ENCODE data around the gene TSSK3.

TSSK3 gene, protein sequence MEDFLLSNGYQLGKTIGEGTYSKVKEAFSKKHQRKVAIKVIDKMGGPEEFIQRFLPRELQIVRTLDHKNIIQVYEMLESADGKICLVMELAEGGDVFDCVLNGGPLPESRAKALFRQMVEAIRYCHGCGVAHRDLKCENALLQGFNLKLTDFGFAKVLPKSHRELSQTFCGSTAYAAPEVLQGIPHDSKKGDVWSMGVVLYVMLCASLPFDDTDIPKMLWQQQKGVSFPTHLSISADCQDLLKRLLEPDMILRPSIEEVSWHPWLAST

DNA sequence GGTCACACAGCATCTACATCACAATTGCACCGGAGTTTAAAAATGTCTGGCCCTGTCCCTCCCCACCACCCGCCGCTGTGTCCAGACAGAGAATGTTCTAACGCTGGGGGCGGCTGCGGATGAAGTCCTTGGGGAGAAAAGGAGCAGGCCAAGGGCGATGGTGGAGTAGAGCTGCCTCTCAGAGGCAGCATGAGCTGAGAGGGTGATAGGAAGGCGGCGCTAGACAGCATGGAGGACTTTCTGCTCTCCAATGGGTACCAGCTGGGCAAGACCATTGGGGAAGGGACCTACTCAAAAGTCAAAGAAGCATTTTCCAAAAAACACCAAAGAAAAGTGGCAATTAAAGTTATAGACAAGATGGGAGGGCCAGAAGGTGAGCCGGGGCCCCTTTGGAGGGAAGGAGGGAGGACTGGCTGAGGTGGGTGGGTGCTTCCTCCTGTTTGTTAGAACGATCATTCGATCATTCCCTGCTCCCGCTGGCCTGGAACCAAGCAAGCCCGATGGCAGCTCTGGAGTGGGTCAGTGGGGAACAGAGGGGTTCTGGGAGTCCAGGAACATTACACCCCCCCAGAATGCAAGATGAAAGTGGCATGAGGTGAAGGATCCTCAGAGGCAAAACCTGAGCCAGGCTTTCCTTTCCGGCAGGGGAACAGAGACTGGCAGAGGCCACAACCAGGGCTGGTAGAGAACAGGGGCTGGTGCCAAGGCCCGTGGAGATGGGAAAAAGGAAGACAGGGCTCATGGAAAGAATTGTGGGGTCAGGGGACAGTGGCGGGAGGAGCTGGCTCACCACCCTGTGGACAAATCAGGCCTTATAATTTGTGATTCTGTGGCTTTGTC lies at the start of gene TSSK3, which contains the start of gene FAM229A:
TSS of gene TSSK3 (plus strand) at position 66 of the 840 bp plus-strand sequence. CDS start at position 229, 163 bp downstream.
TSS of gene FAM229A (minus strand) at position 12 of the 840 bp plus-strand sequence. CDS start 394 bp downstream, outside the sequence.
- DNase-seq (ENCODE audit: low read depth in 2 of 2, low spot score in 1 of 2): no peak

DNA sequence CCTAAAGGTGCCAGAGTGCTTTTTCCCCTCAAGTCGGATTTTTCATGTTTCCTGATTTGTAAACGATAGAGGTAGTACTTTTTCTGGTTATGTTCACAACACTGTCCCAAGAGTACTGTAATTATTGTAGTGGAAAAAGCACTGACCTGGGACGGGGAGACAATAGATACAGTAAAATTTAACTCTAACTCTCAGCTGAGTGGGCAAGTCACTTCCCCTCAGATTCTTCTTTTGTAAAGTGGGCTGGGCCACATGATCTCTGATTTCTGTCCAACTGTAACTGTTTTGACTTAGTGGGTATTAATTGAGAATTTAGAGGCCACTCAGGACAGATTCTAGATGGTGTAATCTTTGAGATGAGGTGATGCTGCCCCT lies 45.4 kb upstream of the TSSK3 start:
- no peak for DNase-seq (ENCODE audit: low read depth in 2 of 2, low spot score in 1 of 2)

DNA sequence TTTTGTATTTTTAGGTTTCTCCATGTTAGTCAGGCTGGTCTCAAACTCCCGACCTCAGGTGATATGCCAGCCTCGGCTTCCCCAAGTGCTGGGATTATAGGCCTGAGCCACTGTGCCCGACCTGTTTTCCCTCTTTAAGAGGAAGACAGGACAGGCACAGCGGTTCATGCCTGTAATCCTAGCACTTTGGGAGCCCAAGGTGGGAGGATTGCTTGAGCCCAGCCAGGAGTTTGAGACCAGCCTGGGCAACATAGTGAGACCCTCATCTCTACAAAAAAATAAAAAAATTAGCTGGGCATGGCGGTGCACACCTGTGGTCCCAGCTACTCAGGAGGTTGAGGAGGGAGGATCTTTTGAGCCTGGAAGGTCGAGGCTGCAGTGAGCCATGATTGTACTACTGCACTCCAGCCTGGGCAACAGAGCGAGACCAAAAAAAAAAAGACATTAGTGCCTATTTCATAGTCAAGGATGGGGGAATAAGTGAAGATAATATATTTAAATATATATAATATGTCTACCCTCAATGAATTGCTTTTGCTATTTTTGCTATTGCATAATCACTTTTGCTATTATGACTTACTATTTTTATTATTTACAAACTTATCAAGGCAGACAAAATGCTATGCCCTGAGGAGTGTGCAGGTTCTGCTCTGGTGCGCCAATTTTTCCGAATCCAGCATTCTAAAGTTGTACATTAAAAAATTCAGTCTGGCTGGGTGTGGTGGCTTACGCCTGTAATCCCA lies 44.0 kb upstream of the TSSK3 start:
- DNase-seq (ENCODE audit: low read depth in 2 of 2, low spot score in 1 of 2): no peak

DNA sequence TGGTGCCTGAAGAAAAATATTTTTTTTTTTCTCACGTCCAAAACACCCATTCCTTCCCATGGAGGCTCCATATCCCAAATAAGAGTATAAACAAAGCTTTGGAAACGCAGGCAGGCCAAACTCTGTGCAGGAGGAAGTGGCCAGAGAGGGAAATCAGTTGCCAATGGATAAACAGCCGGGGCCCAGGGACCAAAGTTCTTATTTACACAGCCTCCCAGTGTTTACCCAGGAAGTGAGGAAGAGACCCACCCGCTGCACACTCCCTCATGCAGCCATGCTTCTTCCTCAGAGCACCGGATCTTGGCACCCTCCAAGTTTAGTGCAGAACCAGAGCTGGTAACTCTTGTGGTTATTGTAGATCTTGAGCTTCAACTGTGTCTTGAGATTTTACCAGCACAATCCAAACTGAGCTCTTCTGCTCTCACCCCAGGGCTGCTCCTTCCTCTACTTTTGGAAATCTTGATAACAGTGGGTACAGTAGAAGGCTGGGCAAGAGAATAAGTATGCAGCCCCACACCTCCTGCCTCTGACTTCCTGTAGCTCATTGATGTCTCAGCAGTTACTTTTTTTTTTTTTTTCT lies 40.5 kb upstream of the TSSK3 start:
- no peak for DNase-seq (ENCODE audit: low read depth in 2 of 2, low spot score in 1 of 2)

DNA sequence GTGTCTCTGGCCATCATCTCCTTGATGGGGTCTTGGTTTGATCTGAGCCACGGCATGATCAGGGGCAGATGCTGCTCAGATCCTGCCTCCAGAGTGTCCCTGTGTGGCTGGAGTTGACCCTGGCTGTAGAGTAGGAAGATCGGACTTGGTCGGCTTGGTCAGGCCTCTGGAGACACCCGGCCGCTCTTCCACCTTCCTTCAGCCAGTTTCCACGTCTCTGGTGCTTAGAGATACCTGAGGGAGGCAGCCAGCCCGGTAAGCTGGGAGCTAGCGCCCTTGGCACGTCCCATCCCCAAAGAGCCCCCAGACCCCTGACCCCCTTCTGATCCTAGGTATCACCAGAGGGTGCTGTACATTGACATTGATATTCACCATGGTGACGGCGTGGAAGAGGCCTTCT lies 35.1 kb upstream of the TSSK3 start:
- no peak for DNase-seq (ENCODE audit: low read depth in 2 of 2, low spot score in 1 of 2)

DNA sequence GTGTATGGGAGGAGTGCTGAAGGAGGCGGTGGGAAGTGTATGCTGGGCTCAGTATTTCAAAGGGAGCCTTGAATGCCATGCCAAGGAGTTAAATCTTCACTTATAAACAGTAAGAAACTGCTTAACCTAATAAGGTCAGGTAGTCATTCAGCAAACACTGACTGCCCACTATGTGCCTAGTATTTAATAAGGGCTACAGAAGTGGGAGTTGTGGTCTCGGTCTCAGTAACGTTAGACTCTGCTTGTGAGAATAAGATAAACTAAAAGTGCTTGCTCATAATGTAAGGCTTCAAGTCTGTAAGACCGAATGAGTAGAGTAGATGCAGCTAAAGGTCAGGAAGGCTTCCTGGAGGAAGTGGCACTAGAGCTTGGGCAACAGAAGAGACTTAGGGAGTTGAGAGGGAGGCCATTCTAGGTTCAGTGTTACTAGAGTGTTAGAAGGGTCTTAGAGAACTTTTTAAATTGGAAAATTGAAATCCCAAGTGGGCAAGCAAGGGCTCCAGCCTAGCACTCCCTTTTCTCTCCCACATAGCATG lies 32.3 kb upstream of the TSSK3 start:
- no peak for DNase-seq (ENCODE audit: low read depth in 2 of 2, low spot score in 1 of 2)

DNA sequence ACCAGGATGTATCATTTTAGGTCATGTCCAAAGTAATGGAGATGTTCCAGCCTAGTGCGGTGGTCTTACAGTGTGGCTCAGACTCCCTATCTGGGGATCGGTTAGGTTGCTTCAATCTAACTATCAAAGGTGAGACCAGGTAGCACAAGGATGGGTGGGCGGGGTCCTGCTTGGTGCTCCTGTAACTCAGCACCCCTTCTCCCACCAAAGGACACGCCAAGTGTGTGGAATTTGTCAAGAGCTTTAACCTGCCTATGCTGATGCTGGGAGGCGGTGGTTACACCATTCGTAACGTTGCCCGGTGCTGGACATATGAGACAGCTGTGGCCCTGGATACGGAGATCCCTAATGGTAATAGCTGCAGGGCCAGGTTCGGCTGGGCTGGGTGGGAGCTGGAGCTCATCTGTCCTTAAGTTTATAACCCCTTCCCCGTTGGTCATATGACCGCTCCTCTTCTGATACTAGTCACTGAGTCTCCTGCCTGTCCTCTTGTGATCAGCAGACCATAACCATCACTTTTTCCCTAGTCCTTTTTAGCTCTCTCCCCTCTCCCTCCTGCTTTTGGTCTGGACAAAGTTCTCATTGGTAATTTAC lies 31.7 kb upstream of the TSSK3 start:
- DNase-seq (ENCODE audit: low read depth in 2 of 2, low spot score in 1 of 2): no peak

DNA sequence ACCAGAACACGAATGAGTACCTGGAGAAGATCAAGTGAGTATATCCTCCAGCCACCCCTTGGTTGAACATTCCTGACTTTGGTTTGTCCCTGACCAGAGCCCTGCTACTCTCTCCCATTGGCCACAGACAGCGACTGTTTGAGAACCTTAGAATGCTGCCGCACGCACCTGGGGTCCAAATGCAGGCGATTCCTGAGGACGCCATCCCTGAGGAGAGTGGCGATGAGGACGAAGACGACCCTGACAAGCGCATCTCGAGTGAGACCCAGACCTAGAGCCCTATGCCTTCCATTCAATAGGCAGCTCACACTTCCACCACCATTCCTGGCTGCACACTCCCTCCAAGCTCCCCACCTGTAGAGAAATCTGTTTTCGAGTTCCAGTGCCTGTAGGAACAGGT lies 30.8 kb upstream of the TSSK3 start:
- no peak for DNase-seq (ENCODE audit: low read depth in 2 of 2, low spot score in 1 of 2)

DNA sequence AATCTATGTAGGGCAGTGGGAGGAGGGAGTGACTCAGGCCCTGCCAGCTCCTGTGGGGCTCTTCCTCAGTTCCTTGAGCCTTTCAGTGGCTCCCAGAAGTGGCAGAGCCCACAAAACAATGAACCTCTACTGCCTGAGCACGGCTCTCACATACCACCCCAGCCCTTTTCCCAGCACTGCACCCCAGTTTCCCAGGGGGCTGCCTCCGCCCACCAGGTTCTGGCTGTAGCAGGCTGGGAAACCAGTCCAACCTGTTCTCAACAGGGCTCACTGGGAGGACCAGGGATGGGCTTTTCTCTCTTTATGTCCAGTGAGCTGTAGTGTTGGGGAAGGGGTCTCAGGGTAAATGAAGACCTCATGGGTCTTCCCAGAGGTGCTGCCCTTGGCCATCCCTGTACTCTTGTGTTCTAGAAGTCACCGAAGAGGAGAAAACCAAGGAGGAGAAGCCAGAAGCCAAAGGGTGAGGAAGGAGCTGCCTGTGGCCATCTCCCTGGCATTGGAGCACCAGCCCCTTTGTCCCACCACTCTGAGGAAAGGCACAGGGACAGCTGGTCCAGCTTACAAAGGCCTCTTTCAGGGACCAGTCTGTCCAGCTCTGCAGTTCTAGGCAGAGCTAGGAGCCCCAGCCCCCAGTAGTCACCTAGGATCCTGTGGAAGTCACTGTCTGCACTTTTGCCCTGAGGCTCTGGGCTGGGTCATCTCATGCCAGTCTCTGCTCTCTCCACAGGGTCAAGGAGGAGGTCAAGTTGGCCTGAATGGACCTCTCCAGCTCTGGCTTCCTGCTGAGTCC lies 29.9 kb upstream of the TSSK3 start:
- DNase-seq (ENCODE audit: low read depth in 2 of 2, low spot score in 1 of 2): no peak

DNA sequence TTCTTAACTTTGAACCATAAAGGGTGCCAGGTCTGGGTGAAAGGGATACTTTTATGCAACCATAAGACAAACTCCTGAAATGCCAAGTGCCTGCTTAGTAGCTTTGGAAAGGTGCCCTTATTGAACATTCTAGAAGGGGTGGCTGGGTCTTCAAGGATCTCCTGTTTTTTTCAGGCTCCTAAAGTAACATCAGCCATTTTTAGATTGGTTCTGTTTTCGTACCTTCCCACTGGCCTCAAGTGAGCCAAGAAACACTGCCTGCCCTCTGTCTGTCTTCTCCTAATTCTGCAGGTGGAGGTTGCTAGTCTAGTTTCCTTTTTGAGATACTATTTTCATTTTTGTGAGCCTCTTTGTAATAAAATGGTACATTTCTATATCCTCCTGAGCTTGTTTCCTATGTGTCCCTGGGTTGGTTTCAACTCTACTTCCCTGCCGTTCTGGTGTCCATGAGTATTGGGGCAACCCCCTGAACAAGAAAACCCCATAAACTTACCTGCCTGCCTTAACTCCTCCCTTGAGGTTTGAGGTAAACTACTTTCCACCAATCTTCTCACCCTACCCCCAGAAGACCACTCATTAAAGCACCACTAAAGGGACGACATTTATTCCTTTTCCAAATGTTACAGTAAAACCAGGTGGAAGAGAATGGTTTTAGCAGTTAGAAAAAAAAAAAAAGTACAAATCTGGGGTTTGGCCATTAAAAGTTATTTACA lies 28.9 kb upstream of the TSSK3 start:
- DNase-seq (ENCODE audit: low read depth in 2 of 2, low spot score in 1 of 2): no peak

DNA sequence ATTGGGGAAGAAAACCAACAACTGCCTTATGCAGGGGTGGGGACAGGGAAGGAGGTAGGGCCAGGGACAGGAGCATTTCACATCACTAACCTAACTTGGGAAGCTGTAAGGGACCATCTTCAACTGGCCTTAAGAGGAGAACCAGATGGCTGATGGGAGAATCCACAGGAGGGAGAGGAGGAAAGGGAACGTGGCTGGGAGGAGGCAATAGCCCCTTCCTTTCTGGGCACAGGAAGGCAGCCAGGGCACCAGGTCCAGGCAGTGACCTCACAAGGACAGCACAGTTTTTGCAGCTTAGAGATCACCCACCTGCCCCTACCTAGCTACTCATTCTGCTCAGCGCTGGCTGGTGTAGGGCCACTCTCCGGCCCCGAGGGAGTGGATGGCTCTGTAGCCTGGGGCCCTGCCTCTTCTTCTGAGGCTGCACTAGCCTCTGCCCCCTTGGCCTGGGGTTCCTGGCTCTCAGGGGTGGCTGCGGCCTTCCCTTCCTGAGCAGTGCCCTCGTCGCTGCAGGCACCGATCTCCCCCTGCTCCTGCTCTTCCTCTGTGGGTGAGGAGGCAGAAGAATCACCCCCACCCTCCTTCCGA lies 28.0 kb upstream of the TSSK3 start:
- DNase-seq (ENCODE audit: low read depth in 2 of 2, low spot score in 1 of 2): no peak

DNA sequence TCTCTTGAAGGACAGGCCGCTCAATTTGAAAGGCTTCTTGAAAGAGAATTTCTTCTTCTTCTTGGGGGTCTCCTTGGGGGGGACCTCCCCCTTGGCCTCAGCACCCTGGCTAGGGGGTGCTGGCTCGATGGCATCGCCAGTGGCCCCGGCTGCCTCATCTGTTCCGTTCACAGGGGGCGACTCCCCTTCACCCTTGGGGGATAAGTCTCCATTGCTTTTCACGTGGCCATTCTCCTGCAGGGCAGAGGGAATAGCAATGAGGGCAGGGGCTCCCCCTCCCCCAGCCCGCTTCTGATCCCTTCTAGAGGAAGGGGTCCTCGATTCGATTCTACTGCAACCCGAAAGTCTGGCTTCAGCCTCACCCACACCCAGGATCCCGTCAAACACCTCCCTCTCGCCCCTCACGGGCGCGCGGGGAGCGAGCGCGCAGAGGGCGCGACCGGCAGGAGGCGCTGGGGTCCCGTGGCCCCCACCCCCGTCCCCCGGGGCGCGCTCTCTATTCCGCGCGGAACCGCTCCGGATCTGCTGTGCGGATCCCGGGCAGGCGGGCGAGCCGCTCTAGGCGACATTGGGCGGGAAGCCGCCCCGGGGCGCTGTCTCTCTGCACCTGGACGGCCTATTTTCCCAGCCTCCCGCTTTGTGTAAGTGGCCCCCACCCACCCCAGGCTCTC lies 27.3 kb upstream of the TSSK3 start:
- DNase-seq (ENCODE audit: low read depth in 2 of 2, low spot score in 1 of 2): peak; percentile 35 to 47

DNA sequence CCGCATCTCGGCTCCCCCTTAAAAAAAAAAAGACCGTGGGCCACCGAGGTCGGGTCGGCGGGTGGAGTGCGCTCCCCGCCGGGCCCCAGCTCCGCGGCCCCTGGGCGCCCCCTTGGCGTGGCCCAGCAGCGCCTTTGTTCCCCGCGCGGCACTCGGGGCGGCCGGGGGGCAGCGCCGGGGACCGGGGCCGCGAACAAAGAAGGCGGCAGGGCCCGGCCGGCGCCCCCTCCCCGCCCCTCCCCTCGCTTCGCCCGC lies 26.9 kb upstream of the TSSK3 start:
- no peak for DNase-seq (ENCODE audit: low read depth in 2 of 2, low spot score in 1 of 2)

DNA sequence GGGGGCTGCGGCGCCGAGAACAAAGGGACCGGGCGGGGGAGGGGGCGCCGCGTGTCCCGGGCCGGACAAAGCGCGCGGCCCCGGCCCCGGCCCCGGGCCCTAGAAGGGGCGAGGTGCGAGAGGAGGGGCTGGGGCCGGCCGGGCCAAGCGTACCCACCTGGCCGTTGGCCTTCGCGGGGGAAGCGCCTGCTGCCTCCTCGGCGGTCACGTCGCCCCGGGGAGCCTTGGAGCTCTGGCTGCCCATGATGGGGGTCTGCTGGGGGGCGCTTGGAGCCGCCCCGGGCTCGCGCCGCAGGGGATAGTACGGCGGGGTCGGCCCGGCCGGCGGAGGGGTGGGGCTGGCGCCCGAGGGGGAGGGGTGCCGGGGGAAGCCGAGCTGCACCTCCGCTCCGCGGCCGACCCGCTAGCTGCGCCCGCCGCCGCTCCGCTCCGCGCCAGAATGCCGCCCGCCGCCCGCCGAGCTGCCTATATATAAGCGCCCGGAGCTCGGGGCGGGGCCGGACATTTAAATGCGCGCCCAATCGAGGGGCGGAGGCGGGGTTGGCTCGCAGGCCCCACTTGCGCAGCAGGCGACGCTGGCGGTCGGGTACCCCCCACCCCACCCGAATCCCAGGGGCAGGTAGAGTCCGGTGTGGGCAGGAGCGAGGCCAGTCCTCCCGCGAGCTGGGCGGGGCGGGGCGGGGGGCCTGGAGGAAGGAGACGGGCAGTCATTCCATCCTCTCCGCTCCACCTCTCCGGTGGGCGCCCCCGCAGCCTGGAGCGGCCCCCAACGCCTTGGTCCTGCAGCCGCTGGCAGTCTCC lies 26.3 kb upstream of the TSSK3 start, which contains the start of gene MARCKSL1:
TSS of gene MARCKSL1 (minus strand) at position 444 of the 801 bp plus-strand sequence. CDS start at position 244, 200 bp downstream.
- peak; percentile 66 to 71 for DNase-seq (ENCODE audit: low read depth in 2 of 2, low spot score in 1 of 2)

DNA sequence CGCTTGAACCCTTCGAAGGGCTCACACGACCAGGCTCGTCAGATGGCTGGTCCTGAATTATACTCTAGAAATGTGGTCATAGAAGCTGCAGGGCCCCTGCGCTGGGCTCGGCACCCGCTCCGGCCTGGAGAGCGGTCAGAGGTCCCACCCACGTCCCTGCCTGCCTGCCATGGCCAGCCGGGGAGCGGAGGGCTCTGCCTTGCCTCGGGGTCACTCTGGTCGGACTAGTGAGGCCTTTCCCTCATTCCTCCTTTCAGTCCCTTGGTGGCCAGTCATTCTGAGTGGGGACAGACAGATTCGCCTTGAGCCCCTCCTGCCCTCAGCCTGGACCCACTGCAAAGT lies 25.8 kb upstream of the TSSK3 start:
- DNase-seq (ENCODE audit: low read depth in 2 of 2, low spot score in 1 of 2): no peak

DNA sequence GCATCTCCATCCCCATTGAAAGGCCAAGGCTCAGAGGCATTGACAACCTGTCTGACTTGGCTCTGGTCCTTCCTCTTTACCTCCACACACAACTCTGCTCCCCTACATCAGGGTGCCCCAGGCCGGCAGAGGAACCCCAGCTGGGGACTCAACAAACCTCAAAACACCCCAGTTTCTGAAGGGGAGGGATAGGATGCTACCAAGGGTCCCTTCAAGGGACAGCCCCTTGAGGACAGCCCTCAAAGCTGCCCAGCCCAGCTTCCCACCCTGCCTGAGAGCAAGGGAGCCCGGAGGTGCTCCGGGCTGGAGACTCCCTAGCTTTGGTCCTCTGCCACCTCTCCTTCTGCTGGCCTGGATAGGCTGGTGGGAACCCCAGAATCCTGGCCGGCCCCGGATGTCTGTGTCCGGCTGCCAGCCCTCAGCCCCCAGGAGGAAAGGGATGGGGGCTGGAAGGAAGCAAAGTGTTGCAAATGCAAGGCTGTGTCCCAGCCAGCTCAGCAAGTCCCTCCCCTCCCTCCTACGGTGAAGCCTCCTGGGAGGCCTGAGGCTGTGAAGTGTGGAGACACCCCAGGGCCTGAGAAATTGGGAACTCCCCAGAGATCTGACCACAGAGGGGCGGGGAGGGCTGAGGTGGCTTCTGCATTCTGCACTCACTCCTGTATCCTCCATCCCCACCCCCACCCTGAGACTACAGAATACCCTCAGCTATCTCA lies 25.2 kb upstream of the TSSK3 start:
- DNase-seq (ENCODE audit: low read depth in 2 of 2, low spot score in 1 of 2): peak in 1 of 2 donors; percentile 47
